A549 (cell line): ENCODE measurements around the gene PTPN5. TPM values are rescaled to one million over a fixed set of nuclear protein-coding genes. Genes with fewer than 3 reads are reported as not detected.

ENCODE experiments used
- ATAC-seq, 2 experiments: fragments of 200-7000 bp in 1 of 2; fragments of >200 bp in 1 of 2; cut with Nextera tagmentation in 1 of 2; cut with Tn5 transposase in 1 of 2; 3 replicates each; pipeline versions ENCODE4 v1.8.0 to v1.9.1; 2018 to 2020; ENCODE audit warnings: mild to moderate bottlenecking in 1 of 2, moderate library complexity in 1 of 2
- CTCF ChIA-PET: fragments of 300-600 bp; sonication (Branson Sonifier 250); formaldehyde crosslinking; extraction: SDS; loops from one replicate; lab custom pipeline; 2021; ENCODE audit warnings: antibody characterized with exemption, inconsistent platforms; lab: Yijun Ruan, JAX
- POLR2A ChIA-PET: fragments of 350-600 bp; formaldehyde crosslinking; extraction: SDS; loops from one replicate; lab custom pipeline; 2021; ENCODE audit warnings: antibody characterized with exemption, inconsistent platforms; lab: Yijun Ruan, JAX
- DNase-seq, 2 experiments: peaks; one replicate each; pipeline versions ENCODE4 v3.0.0 to v3.0.0-alpha.2; 2011 to 2016; ENCODE audit warnings: low read depth in 1 of 2, low spot score in 1 of 2
- FAIRE-seq: peaks from 2 replicates; lab custom pipeline; 2011; peaks lifted over from hg19 to GRCh38; lab: Jason Lieb, UNC
- H3K27ac ChIP-seq, 2 experiments: fragments of >200 bp; sonication (Bioruptor Twin); formaldehyde crosslinking; 3 replicates each; pipeline ENCODE4 v1.5.1; 2016 to 2017
- H3K4me1 ChIP-seq: fragments of >200 bp; sonication (Bioruptor Twin); formaldehyde crosslinking; 3 replicates; pipeline ENCODE4 v1.6.1; 2016
- H3K4me2 ChIP-seq: fragments of >200 bp; sonication (Bioruptor Twin); formaldehyde crosslinking; 3 replicates; pipeline ENCODE4 v1.6.1; 2016
- H3K4me3 ChIP-seq: fragments of >200 bp; sonication (Bioruptor Twin); formaldehyde crosslinking; 3 replicates; pipeline ENCODE4 v1.5.1; 2016
- H3K9me3 ChIP-seq: fragments of >200 bp; sonication (Bioruptor Twin); formaldehyde crosslinking; 3 replicates; pipeline ENCODE4 v1.6.1; 2016
- BHLHE40 ChIP-seq: IDR thresholded peaks from 2 replicates; pipeline ENCODE4 v1.6.1; 2012; ENCODE audit warnings: low read depth, low read length, inconsistent platforms
- CHD4 ChIP-seq: fragments of 200-600 bp; sonication (generic); IDR thresholded peaks from 2 replicates; pipeline ENCODE4 v1.6.1; 2016; ENCODE audit warnings: antibody characterized with exemption, mild to moderate bottlenecking, borderline replicate concordance
- ESRRA ChIP-seq: fragments of 150-350 bp; IDR thresholded peaks from 2 replicates; pipeline ENCODE4 v1.6.1; 2014; ENCODE audit warnings: mild to moderate bottlenecking, low read length, borderline replicate concordance
- FOXS1 ChIP-seq: fragments of 250-450 bp; sonication (Bioruptor Pico); IDR thresholded peaks from 2 replicates; pipeline ENCODE4 v1.5.0; 2020; ENCODE audit warnings: mild to moderate bottlenecking, moderate library complexity
- GATA3 ChIP-seq: IDR thresholded peaks from 2 replicates; pipeline ENCODE4 v1.6.1; 2012; ENCODE audit warnings: borderline replicate concordance
- HMGXB4 ChIP-seq: fragments of 250-450 bp; sonication (Bioruptor Pico); IDR thresholded peaks from 2 replicates; pipeline ENCODE4 v1.5.0; 2021; ENCODE audit warnings: mild to moderate bottlenecking, moderate library complexity, borderline replicate concordance
- HOXB5 ChIP-seq: fragments of 250-450 bp; sonication (Bioruptor Pico); IDR thresholded peaks from 2 replicates; pipeline ENCODE4 v1.5.0; 2020; ENCODE audit warnings: mild to moderate bottlenecking, moderate library complexity
- JUN ChIP-seq, 2 experiments: fragments of >200 bp; sonication (Bioruptor Twin); formaldehyde crosslinking; IDR thresholded peaks; 2 replicates in 1 of 2; 3 replicates in 1 of 2; pipeline ENCODE4 v1.6.1; 2016 to 2017
- KDM5A ChIP-seq: fragments of 200-600 bp; sonication (generic); IDR thresholded peaks from 2 replicates; pipeline ENCODE4 v1.6.1; 2016; ENCODE audit warnings: antibody characterized with exemption, mild to moderate bottlenecking
- MAFK ChIP-seq: fragments of 450-650 bp; IDR thresholded peaks from 2 replicates; pipeline ENCODE4 v1.6.1; 2014; ENCODE audit not compliant: partially characterized antibody
- NFE2L2 ChIP-seq: fragments of 150-350 bp; conservative IDR thresholded peaks from 2 replicates; pipeline ENCODE4 v1.6.1; 2014; ENCODE audit warnings: low read length
- NR3C1 ChIP-seq: fragments of >200 bp; sonication (Bioruptor Twin); formaldehyde crosslinking; IDR thresholded peaks from 3 replicates; pipeline ENCODE4 v1.6.1; 2017
- PBX3 ChIP-seq: IDR thresholded peaks from 2 replicates; pipeline ENCODE4 v1.6.1; 2012
- POLR2AphosphoS2 ChIP-seq: conservative IDR thresholded peaks from 2 replicates; pipeline ENCODE4 v1.6.1; 2012; ENCODE audit warnings: low read length, improper control_type of control experiment, inconsistent platforms
- RARB ChIP-seq: fragments of 250-450 bp; sonication (Bioruptor Pico); IDR thresholded peaks from 2 replicates; pipeline ENCODE4 v1.8.0; 2021; ENCODE audit warnings: mild to moderate bottlenecking, moderate library complexity
- RNF2 ChIP-seq: fragments of 200-600 bp; sonication (generic); IDR thresholded peaks from 2 replicates; pipeline ENCODE4 v1.6.1; 2016; ENCODE audit warnings: low read depth, mild to moderate bottlenecking, antibody characterized with exemption, moderate library complexity, borderline replicate concordance
- ZNF302 ChIP-seq: fragments of 250-450 bp; sonication (Bioruptor Pico); IDR thresholded peaks from 2 replicates; pipeline ENCODE4 v1.9.0; 2021; ENCODE audit warnings: inconsistent platforms, mild to moderate bottlenecking, moderate library complexity
- WGBS: methylation state at CpG from one replicate; pipeline ENCODE4 v1.1.6; 2017; ENCODE audit errors: missing lambda C conversion rate; 5-methylcytosine and 5-hydroxymethylcytosine counted together
- polyA plus RNA-seq, 4 experiments: library from polyadenylated mRNA; depleted of rRNA in 3 of 4; stranded (reverse); fragments of >200 nt; fragmentation: RNase III in 1 of 4; extraction: RNeasy Plus Mini Kit Qiagen cat#74134 plus additional on column Dnase treatment in 1 of 4; gene quantifications; 2 replicates in 3 of 4; 3 replicates in 1 of 4; pipeline ENCODE4 v1.2.3, GENCODE V29; 2011 to 2017
- TF ChIP-seq, protein P1 (sequence below): fragments of >200 bp; sonication (Bioruptor Twin); formaldehyde crosslinking; IDR thresholded peaks from 2 replicates; pipeline ENCODE4 v1.6.1; 2016
- TF ChIP-seq, protein P2 (sequence below): IDR thresholded peaks from 2 replicates; pipeline ENCODE4 v1.6.1; 2012

Gene PTPN5
- polyA plus RNA-seq, 2 of the 4 experiments (the other 2 are of a cell fraction), result 0.04 TPM; not detected in 1

DNA sequence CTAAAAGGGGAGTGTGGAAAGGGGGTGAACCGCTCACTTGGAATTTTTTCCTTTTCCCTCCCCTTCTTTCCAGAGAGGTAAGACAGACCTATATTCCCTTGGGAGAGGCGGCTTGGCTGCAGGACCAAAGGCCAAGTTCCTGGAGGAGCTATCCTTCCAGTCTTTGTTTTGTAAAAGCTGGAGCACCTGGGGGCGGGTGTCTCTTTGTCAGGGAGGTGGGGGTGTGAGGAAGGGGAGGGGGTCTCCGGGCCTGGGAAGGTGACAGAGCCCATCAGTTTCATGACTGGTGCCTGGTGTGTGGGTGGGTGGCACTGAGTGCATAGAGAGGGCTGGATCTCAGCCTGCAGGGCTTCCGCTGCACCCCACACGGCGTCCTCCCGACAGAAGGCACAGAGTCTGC, 18.5 kb downstream of the PTPN5 start:
- WGBS, result 71% methylated on average over 8 of the region's 8 CpGs
- POLR2A ChIA-PET, result no interaction called here
- no peak for FAIRE-seq
- H3K4me3 ChIP-seq, result no peak overlapping the region
- H3K27ac ChIP-seq, result no peak overlapping the region
- no peaks in the 10 kb centered on the region for H3K9me3 ChIP-seq
- CTCF ChIA-PET, result interaction anchor here (0.7 to 11.5 kb wide), 6 partner anchors 9 to 784 kb away, joined by 3 to 182 read pairs (median 9); no protein-coding TSS in a partner anchor
- no peak for ATAC-seq
- DNase-seq, result no peak
- 0 out of 3 replicates have a peak, but pooled peaks cover 2% of the 10 kb centered on the region for H3K4me1 ChIP-seq
- TF ChIP-seq HOXB5 (CRISPR knock-in tag) (no peak), NR3C1 (no peak), KDM5A (no peak)
- TF ChIP-seq, all 56 proteins: peak for 0
- H3K4me2 ChIP-seq, result no peak overlapping the region

DNA sequence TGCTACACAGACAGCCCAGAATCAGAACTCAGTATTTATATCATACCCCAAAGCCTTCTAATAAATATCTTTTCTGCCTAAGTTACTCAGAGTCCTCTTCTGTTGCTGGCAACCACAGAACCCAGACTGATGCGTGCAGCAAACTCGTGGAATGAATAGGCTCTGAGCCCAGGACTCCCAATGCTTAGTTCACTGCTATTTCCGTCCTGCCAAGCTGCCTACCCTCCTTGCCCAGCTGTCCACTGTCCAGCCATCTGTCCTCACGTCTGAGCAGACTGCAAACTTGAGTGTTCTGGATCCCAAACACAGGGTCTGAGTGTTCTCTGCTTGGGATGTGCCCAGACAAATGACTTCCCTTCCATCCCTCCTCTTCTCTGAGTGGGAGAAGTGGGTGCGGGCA, 19.4 kb downstream of the PTPN5 start:
- ATAC-seq (no peak), FAIRE-seq (no peak), DNase-seq (no peak)
- CTCF ChIA-PET, result interaction anchor here (0.8 to 9.8 kb wide), 4 partner anchors 8 to 44 kb away, joined by 4 to 132 read pairs (median 4); no protein-coding TSS in a partner anchor
- Histone ChIP-seq H3K4me3 (no peak overlapping the region), H3K27ac (no peak overlapping the region), H3K9me3 (no peaks in the 10 kb centered on the region), H3K4me1 (0 out of 3 replicates have a peak, but pooled peaks cover 4% of the 10 kb centered on the region), H3K4me2 (no peak overlapping the region)
- POLR2A ChIA-PET, result no interaction called here
- TF ChIP-seq POLR2AphosphoS2, result no peak
- TF ChIP-seq, protein P1, sequence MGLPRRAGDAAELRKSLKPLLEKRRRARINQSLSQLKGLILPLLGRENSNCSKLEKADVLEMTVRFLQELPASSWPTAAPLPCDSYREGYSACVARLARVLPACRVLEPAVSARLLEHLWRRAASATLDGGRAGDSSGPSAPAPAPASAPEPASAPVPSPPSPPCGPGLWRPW, result no peak
- TF ChIP-seq BHLHE40, result no peak
- TF ChIP-seq GATA3, result no peak
- no peak for TF ChIP-seq CHD4
- TF ChIP-seq HMGXB4, result no peak
- no peak for TF ChIP-seq PBX3
- TF ChIP-seq ESRRA, result no peak
- TF ChIP-seq ZNF302 (CRISPR knock-in tag), result no peak
- no peak for TF ChIP-seq FOXS1 (CRISPR knock-in tag)
- TF ChIP-seq, protein P2, sequence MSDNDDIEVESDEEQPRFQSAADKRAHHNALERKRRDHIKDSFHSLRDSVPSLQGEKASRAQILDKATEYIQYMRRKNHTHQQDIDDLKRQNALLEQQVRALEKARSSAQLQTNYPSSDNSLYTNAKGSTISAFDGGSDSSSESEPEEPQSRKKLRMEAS, result no peak
- TF ChIP-seq RARB, result no peak
- 55% methylated on average over 5 of the region's 5 CpGs for WGBS

GRCh38 chr11:18771266-18772035, 20.1 kb downstream of the PTPN5 start:
- no peaks in the 10 kb centered on the region for H3K9me3 ChIP-seq
- CTCF ChIA-PET, result interaction anchor here (0.8 to 2.2 kb wide), 5 partner anchors 11 to 86 kb away, joined by 3 to 5 read pairs (median 4); no protein-coding TSS in a partner anchor
- H3K4me2 ChIP-seq, result no peak overlapping the region
- WGBS, result 68% methylated on average over 13 of the region's 13 CpGs
- no peak for ATAC-seq
- POLR2A ChIA-PET, result no interaction called here
- no peak for DNase-seq
- H3K4me1 ChIP-seq, result 0 out of 3 replicates have a peak, but pooled peaks cover 4% of the 10 kb centered on the region
- no peak overlapping the region for H3K4me3 ChIP-seq
- FAIRE-seq, result no peak
- no peak overlapping the region for H3K27ac ChIP-seq
- TF ChIP-seq MAFK (no peak), NFE2L2 (no peak), RNF2 (no peak), BHLHE40 (no peak), JUN (IDR thresholded peaks at IDR 0.05) (no peak), POLR2AphosphoS2 (no peak)
